AG04449 (cell line): ENCODE measurements around the gene WHAMM.

Experiments used
- CTCF ChIA-PET: fragments of 350-600 bp; formaldehyde crosslinking; extraction: SDS; loops from one replicate; lab custom pipeline; 2021; ENCODE audit warnings: antibody characterized with exemption; lab: Yijun Ruan, JAX
- POLR2A ChIA-PET: fragments of 400-600, 350-600 bp; formaldehyde crosslinking; extraction: SDS; loops from one replicate; lab custom pipeline; 2020; ENCODE audit warnings: antibody characterized with exemption, inconsistent platforms; lab: Yijun Ruan, JAX
- DNase-seq: peaks from one replicate; pipeline ENCODE4 v3.0.0-alpha.2; 2010; ENCODE audit warnings: low read depth, low spot score
- H3K4me3 ChIP-seq: 2 replicates; pipeline ENCODE4 v1.5.1; 2011; ENCODE audit warnings: low read depth, mild to moderate bottlenecking, control low read depth, low read length
- TF ChIP-seq, protein P1 (sequence below): IDR thresholded peaks from one replicate; pipeline ENCODE4 v1.5.1; 2011; ENCODE audit warnings: mild to moderate bottlenecking, moderate library complexity, low read length, control low read depth, inconsistent platforms; ENCODE audit not compliant: insufficient read depth; ENCODE audit errors: missing control alignments

Gene WHAMM

DNA sequence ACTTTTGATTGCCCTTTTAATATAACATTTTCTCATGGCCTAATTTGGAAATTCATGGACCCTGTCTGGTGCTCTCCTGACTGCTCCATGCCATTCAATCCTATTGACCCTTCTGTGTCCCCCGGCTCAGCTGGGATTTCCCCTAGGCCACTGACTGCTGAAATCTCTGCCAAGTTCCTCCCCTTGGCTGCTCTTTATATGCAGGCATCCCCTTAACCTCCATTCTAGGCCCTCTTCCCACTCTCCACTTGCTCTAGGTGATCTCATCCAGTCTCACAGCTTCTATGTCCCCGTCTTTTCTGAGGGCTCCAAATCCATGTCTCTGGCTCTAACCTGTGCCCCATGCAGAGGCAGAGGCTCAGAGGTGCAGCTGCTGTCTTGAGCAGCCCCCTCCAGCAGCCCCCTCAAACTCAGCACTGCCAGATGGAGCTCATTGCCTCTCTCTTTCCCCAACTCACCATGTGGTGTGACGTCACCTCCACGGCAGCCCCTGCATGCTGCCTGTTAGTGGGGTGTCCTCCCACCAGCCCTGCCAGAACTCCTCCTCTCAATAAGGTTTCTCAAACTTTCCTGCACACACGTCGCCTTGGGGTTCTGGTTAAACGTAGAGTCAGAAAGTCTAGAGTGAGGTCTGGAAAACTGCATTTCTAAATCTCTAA, 10.1 kb upstream of the WHAMM start:
- no peak overlapping the region for H3K4me3 ChIP-seq
- TF ChIP-seq, protein P1, sequence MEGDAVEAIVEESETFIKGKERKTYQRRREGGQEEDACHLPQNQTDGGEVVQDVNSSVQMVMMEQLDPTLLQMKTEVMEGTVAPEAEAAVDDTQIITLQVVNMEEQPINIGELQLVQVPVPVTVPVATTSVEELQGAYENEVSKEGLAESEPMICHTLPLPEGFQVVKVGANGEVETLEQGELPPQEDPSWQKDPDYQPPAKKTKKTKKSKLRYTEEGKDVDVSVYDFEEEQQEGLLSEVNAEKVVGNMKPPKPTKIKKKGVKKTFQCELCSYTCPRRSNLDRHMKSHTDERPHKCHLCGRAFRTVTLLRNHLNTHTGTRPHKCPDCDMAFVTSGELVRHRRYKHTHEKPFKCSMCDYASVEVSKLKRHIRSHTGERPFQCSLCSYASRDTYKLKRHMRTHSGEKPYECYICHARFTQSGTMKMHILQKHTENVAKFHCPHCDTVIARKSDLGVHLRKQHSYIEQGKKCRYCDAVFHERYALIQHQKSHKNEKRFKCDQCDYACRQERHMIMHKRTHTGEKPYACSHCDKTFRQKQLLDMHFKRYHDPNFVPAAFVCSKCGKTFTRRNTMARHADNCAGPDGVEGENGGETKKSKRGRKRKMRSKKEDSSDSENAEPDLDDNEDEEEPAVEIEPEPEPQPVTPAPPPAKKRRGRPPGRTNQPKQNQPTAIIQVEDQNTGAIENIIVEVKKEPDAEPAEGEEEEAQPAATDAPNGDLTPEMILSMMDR = no peak
- DNase-seq = no peak
- CTCF ChIA-PET = no interaction called here
- POLR2A ChIA-PET = no interaction called here

DNA sequence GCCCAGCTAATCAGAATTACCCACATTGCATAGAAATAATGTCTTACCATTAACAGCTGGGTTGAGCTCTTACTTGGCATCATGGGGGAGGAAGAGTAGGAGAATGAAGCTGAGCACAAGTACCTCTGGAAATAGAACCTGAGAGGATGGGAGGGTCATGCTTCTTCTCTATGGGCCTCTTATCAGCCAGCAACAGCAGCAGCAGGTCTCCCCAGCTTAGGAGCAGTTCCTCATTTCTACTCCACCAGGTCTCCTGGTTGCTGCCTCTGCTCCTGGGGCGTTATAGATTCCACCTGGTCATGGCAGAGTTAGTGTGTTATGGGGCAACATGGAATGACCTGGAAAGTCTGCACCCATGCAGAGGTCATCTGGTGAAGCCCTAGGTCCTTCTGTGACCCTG, 6.9 kb upstream of the WHAMM start:
- ChIA-PET POLR2A (no interaction called here), CTCF (no interaction called here)
- no peak for DNase-seq
- no peak overlapping the region for H3K4me3 ChIP-seq
- TF ChIP-seq, protein P1 = no peak

DNA sequence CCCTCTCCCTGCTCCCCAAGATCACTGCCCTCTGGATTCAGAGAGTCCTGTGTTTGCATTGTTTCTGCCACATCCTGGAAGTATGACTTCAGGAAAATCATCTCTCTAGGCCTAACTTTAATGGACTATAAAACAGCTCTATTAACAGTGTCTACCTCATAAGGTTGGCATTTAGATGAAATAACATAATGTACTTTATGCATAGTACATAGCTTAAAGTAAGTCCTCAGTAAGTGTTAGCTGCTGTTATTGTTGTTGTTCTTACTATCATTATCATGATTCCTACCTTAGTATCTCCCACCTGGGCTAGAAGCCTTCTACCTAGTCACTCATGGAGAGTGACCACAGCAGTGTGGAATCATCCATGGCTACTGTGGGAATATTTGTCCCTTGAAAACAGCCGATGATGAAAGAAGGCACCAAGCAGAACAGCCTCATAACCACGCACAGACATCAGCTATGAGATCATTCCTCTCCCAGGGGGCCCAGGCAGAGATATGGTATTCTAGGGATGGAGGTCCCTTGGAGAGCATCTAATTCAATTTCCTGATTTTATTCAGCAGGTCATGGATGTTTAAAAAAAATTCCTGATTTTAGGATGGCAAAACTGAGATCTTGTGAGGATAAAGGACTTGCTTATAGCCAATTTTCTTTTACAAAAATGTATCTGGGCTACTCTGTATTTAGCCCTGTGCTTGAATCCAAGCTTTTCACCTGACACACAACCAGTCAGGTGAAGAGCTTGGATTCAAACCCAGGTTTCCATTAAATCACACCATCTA, 5.4 kb upstream of the WHAMM start:
- ChIA-PET POLR2A (no interaction called here), CTCF (interaction anchor here (1.0 to 1.7 kb wide), 2 partner anchors 9 to 197 kb away, joined by 3 to 4 read pairs; no protein-coding TSS in a partner anchor)
- H3K4me3 ChIP-seq = no peak overlapping the region
- no peak for DNase-seq
- TF ChIP-seq, protein P1 = no peak

DNA sequence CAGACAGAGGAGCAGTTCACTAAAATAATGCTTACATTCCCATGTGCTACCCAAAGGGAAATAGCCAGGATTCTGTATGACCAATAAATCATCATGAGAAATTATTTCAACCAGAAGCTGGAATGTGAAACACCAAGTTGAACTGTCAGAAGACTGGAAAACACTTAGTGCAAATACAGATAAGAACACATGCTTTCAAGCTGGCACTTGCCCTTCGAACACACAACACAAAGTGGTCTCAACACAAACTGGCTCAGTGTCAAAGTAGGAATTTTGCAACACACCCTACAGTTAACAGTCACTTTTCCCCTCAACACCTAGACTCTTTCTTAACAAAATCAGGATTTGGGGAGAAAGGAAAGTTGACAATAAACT, 4.9 kb upstream of the WHAMM start:
- ChIA-PET CTCF (interaction anchor here (1.7 kb wide), 1 partner anchor 196 kb away, joined by 3 read pairs; no protein-coding TSS in a partner anchor), POLR2A (interaction anchor here (0.6 kb wide), 1 partner anchor 54 kb away, joined by 3 read pairs; no protein-coding TSS in a partner anchor)
- TF ChIP-seq, protein P1 = no peak
- H3K4me3 ChIP-seq = no peak overlapping the region
- no peak for DNase-seq

DNA sequence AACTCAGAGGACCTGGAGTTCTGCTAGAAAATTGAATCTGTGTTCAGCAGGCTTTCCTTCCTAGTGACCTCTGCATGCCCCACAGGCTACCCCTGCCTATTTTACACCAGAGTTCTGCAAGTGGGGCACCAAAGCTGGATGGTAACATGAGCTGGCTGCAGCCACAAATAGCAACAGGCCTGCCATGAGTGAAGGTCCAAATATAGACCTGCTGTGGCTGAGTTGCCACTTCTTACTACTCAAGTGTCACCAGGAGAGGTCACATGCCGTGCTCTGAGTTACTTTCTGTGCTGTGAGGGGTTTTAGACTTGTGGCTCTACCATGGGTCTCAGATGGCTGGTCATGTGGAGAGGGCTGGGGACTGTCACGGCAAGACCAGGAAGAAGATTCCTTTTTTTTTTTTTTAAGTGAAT, 3.4 kb upstream of the WHAMM start, which contains the start of gene FSD2:
TSS of gene FSD2 (minus strand) at position 76 of the 413 bp plus-strand sequence. CDS start 18,679 bp downstream, outside the sequence.
- ChIA-PET CTCF (no interaction called here), POLR2A (no interaction called here)
- H3K4me3 ChIP-seq = no peak within 1 kb of the TSS

More for the DNA sequence above, 3.4 kb upstream of the WHAMM start, which contains the start of gene FSD2:
- no peak for DNase-seq
- TF ChIP-seq, protein P1 = no peak
